CD4-positive, alpha-beta T cell (primary cell): ENCODE measurements around the gene TMCO4. TPM values are rescaled to one million over a fixed set of nuclear protein-coding genes. Genes with fewer than 3 reads are reported as not detected.

Experiments
- ATAC-seq: fragments of 200-7000 bp; cut with Tn5 transposase; one replicate; pipeline ENCODE4 v1.10.0; 2022; ENCODE audit warnings: mild to moderate bottlenecking; ENCODE audit not compliant: poor library complexity
- CTCF ChIA-PET: fragments of 350-600 bp; sonication (Branson Sonifier 250); formaldehyde crosslinking; loops from one replicate; lab custom pipeline; 2021; ENCODE audit warnings: antibody characterized with exemption, inconsistent platforms; lab: Charles Lee
- POLR2A ChIA-PET: fragments of 350-600 bp; sonication (Branson Sonifier 250); formaldehyde crosslinking; loops from one replicate; lab custom pipeline; 2021; ENCODE audit warnings: antibody characterized with exemption, inconsistent platforms; lab: Charles Lee
- DNase-seq, 14 experiments: peaks; one replicate each; pipeline ENCODE4 v3.0.0-alpha.2; 2013 to 2020; ENCODE audit warnings: mixed read lengths in 2 of 14
- H3K27ac ChIP-seq, 2 donors: one replicate each; pipeline versions ENCODE4 v1.5.1 to v1.7.0; 2013; ENCODE audit warnings: low read length in 2 of 2, low read depth in 1 of 2, mild to moderate bottlenecking in 1 of 2
- H3K27me3 ChIP-seq, 2 experiments: 1 replicate in 1 of 2; 2 replicates in 1 of 2; pipeline versions ENCODE4 v1.6.1 to v1.7.0; 2013; ENCODE audit warnings: low read length in 2 of 2, control low read depth in 1 of 2, mild to moderate bottlenecking in 1 of 2, moderate library complexity in 1 of 2; ENCODE audit not compliant: insufficient read depth in 2 of 2, control insufficient read depth in 1 of 2
- H3K36me3 ChIP-seq: one replicate; pipeline ENCODE4 v1.6.1; 2013; ENCODE audit warnings: low read length, control low read depth; ENCODE audit not compliant: insufficient read depth
- H3K4me1 ChIP-seq: one replicate; pipeline ENCODE4 v1.6.1; 2013; ENCODE audit warnings: low read length, control low read depth; ENCODE audit not compliant: insufficient read depth
- H3K4me3 ChIP-seq: one replicate; pipeline ENCODE4 v1.5.1; 2013; ENCODE audit warnings: mild to moderate bottlenecking, low read length, moderate library complexity
- H3K9me3 ChIP-seq, 2 experiments: 1 replicate in 1 of 2; 2 replicates in 1 of 2; pipeline versions ENCODE4 v1.6.1 to v1.7.0; 2013; ENCODE audit warnings: low read length in 2 of 2, mild to moderate bottlenecking in 2 of 2, control low read depth in 1 of 2, moderate library complexity in 1 of 2; ENCODE audit not compliant: control insufficient read depth in 1 of 2, insufficient read depth in 1 of 2
- H3K27ac Mint-ChIP-seq: one replicate; pipeline ENCODE4 v1.8.0; 2020; ENCODE audit warnings: mixed read lengths
- H3K27me3 Mint-ChIP-seq: one replicate; pipeline ENCODE4 v1.8.0; 2021; ENCODE audit warnings: mixed read lengths
- H3K36me3 Mint-ChIP-seq: one replicate; pipeline ENCODE4 v1.8.0; 2021; ENCODE audit warnings: low read depth, mixed read lengths
- H3K4me1 Mint-ChIP-seq: one replicate; pipeline ENCODE4 v1.8.0; 2021; ENCODE audit warnings: low read depth, mixed read lengths
- H3K4me3 Mint-ChIP-seq: one replicate; pipeline ENCODE4 v1.8.0; 2020; ENCODE audit warnings: mild to moderate bottlenecking, mixed read lengths
- H3K9me3 Mint-ChIP-seq: one replicate; pipeline ENCODE4 v1.8.0; 2020; ENCODE audit warnings: mixed read lengths
- CTCF ChIP-seq: fragments of 200-600 bp; IDR thresholded peaks from one replicate; pipeline ENCODE4 v1.8.0; 2022; ENCODE audit warnings: antibody characterized with exemption, mild to moderate bottlenecking
- intact Hi-C, 2 experiments: fragments of 100-400 bp; cut with DNase I in 1 of 2; cut with micrococcal nuclease in 1 of 2; formaldehyde crosslinking; loops; one replicate each; pipeline versions ENCODE4 v1.15.1 to v1.9.0; 2023 to 2025; cut with DNase I, micrococcal nuclease
- total RNA-seq, 174 experiments: library from RNA in 2 of 174; stranded (reverse) in 2 of 174; gene quantifications; one replicate each; pipeline ENCODE4 v1.2.3 and lab custom pipeline; 2021 to 2026

Gene TMCO4
- total RNA-seq, 2 experiments from 2014 or later, result 12.4 to 13.9 TPM

DNA sequence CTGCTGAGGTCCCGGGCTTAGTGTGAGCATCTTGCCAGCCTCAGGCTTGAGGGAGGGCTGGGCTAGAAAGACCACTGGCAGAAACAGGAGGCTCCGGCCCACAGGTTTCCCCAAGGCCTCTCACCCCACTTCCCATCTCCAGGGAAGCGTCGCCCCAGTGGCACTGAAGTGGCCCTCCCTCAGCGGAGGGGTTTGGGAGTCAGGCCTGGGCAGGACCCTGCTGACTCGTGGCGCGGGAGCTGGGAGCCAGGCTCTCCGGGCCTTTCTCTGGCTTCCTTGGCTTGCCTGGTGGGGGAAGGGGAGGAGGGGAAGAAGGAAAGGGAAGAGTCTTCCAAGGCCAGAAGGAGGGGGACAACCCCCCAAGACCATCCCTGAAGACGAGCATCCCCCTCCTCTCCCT is 142.2 kb downstream of the TMCO4 start:
- H3K27me3 ChIP-seq, result no peaks in the 10 kb centered on the region
- TF ChIP-seq CTCF, result no peak
- POLR2A ChIA-PET, result no interaction called here
- no peak overlapping the region for H3K27ac ChIP-seq
- H3K9me3 ChIP-seq, result no peaks in the 10 kb centered on the region
- H3K36me3 ChIP-seq, result no peaks in the 10 kb centered on the region
- no peak overlapping the region for H3K4me3 Mint-ChIP-seq
- ATAC-seq, result no peak
- DNase-seq, result peak in 1 of 14 experiments; percentile 24
- H3K4me3 ChIP-seq, result no peak overlapping the region
- peaks cover 20% of the 10 kb centered on the region for H3K4me1 Mint-ChIP-seq
- H3K9me3 Mint-ChIP-seq, result no peaks in the 10 kb centered on the region
- H3K27me3 Mint-ChIP-seq, result peaks cover 10% of the 10 kb centered on the region
- CTCF ChIA-PET, result no interaction called here
- intact Hi-C loops, result loop anchor here (10.0 kb wide), 2 partner anchors 473 to 753 kb away; partner anchors contain the start of gene ALDH4A1 (in 1 of the 2)
- H3K4me1 ChIP-seq, result peaks cover 21% of the 10 kb centered on the region
- H3K36me3 Mint-ChIP-seq, result no peaks in the 10 kb centered on the region
- no peak overlapping the region for H3K27ac Mint-ChIP-seq

DNA sequence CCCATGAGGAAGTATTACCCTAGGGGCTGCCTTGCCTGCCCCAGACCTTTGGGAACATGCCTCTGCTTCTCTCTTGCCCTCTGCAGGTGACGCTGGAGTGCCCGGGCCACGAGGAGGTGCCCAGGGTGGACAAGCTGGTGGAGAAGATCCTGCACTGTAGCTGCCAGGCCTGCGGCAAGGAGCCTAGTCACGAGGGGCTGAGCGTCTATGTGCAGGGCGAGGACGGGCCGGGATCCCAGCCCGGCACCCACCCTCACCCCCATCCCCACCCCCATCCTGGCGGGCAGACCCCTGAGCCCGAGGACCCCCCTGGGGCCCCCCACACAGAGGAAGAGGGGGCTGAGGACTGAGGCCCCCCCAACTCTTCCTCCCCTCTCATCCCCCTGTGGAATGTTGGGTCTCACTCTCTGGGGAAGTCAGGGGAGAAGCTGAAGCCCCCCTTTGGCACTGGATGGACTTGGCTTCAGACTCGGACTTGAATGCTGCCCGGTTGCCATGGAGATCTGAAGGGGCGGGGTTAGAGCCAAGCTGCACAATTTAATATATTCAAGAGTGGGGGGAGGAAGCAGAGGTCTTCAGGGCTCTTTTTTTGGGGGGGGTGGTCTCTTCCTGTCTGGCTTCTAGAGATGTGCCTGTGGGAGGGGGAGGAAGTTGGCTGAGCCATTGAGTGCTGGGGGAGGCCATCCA is 142.8 kb downstream of the TMCO4 start:
- Mint-ChIP-seq H3K36me3 (no peaks in the 10 kb centered on the region), H3K4me1 (peaks cover 18% of the 10 kb centered on the region), H3K4me3 (no peak overlapping the region), H3K27me3 (peaks cover 9% of the 10 kb centered on the region), H3K9me3 (no peaks in the 10 kb centered on the region), H3K27ac (no peak overlapping the region)
- CTCF ChIA-PET, result interaction anchor here (0.9 kb wide), 1 partner anchor 74 kb away, joined by 4 read pairs; no protein-coding TSS in a partner anchor
- ATAC-seq (no peak), DNase-seq (peak in 1 of 14 experiments; percentile 29)
- no peaks in the 10 kb centered on the region for H3K27me3 ChIP-seq
- peaks cover 17% of the 10 kb centered on the region for H3K4me1 ChIP-seq
- no peaks in the 10 kb centered on the region for H3K36me3 ChIP-seq
- intact Hi-C loops, result loop anchor here (10.0 kb wide), 2 partner anchors 472 to 752 kb away; partner anchors contain the start of gene ALDH4A1 (in 1 of the 2)
- no peak overlapping the region for H3K27ac ChIP-seq
- TF ChIP-seq CTCF, result no peak
- no peaks in the 10 kb centered on the region for H3K9me3 ChIP-seq
- no peak overlapping the region for H3K4me3 ChIP-seq
- POLR2A ChIA-PET, result no interaction called here

DNA sequence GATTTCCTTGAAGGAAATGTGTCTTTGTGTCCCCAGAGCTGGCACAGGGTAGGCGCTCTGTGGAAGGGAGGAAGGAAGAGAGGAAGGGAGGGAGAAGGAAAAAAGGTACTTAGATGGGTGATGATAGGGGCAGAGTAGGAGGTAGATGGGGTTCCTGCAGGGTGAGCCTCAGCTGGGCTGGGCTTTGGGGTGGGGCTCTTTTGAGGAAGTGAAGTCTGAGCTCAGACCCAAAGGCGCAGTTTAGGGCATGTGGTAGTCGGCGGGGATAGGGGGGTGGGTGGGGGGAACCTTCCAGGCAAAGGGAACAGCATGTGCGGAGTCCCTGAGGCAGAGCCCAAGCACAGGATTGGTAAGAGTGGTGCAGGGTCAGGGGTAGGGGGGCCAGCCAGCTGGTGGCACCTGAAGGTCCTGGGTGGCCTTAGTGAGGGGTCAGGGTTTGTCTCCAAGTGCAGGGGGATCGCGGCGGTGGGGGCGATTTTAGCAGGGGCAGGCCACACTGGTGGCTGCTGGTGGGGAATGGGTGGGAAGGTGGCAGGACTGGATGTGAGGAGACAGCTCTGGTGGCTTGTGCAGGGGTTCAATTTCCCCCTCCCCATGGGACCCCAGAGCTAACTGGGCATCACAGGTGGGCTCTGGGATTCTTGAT is 143.5 kb downstream of the TMCO4 start:
- H3K27me3 Mint-ChIP-seq, result peaks cover 5% of the 10 kb centered on the region
- DNase-seq (peak in 1 of 14 experiments; percentile 23), ATAC-seq (no peak)
- POLR2A ChIA-PET, result no interaction called here
- H3K4me3 Mint-ChIP-seq, result no peak overlapping the region
- H3K36me3 Mint-ChIP-seq, result no peaks in the 10 kb centered on the region
- Histone ChIP-seq H3K4me1 (peaks cover 15% of the 10 kb centered on the region), H3K36me3 (no peaks in the 10 kb centered on the region), H3K27me3 (no peaks in the 10 kb centered on the region), H3K9me3 (no peaks in the 10 kb centered on the region), H3K4me3 (no peak overlapping the region), H3K27ac (no peak overlapping the region)
- CTCF ChIA-PET, result interaction anchor here (0.9 kb wide), 1 partner anchor 74 kb away, joined by 4 read pairs; no protein-coding TSS in a partner anchor
- no peak overlapping the region for H3K27ac Mint-ChIP-seq
- no peak for TF ChIP-seq CTCF
- H3K9me3 Mint-ChIP-seq, result no peaks in the 10 kb centered on the region
- intact Hi-C loops, result loop anchor here (10.0 kb wide), 2 partner anchors 471 to 751 kb away; partner anchors contain the start of gene ALDH4A1 (in 1 of the 2)
- peaks cover 13% of the 10 kb centered on the region for H3K4me1 Mint-ChIP-seq
